ENCODE measurements around the gene CACNB1.

DNA sequence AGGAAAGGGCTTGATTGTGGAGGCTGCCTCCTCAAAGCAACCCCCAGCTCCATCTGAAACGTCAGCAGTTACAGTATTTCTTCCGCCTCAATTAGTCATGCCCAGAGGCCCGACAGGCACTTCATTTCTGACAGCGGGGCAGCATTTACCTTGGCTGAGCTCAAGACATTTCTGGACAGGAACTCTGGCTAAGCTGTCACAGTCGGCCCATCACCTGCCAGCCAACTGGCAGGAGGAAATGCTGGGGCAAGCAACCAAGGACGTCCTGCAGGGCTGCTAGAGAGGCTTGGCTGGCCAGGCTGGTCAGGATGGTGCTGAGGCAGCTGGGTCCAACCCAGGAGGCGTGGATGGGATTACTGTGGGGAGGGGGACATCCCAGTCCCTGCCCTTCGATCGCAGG, 73.8 kb downstream of the CACNB1 start:
- TF ChIP-seq, protein P1, sequence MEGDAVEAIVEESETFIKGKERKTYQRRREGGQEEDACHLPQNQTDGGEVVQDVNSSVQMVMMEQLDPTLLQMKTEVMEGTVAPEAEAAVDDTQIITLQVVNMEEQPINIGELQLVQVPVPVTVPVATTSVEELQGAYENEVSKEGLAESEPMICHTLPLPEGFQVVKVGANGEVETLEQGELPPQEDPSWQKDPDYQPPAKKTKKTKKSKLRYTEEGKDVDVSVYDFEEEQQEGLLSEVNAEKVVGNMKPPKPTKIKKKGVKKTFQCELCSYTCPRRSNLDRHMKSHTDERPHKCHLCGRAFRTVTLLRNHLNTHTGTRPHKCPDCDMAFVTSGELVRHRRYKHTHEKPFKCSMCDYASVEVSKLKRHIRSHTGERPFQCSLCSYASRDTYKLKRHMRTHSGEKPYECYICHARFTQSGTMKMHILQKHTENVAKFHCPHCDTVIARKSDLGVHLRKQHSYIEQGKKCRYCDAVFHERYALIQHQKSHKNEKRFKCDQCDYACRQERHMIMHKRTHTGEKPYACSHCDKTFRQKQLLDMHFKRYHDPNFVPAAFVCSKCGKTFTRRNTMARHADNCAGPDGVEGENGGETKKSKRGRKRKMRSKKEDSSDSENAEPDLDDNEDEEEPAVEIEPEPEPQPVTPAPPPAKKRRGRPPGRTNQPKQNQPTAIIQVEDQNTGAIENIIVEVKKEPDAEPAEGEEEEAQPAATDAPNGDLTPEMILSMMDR (IDR thresholded peaks at IDR 0.05) = no peak
- TF ChIP-seq ZFX (IDR thresholded peaks at IDR 0.05; ENCODE audit: borderline replicate concordance) = no peak

All from 22Rv1 (cell line).